Activated T-cell treated with anti-CD3 and anti-CD28 coated beads, Interleukin-2, amount 50 U/mL, for 72 hours (primary cell): ENCODE results near the gene MAGIX. TPM values are rescaled to one million over a fixed set of nuclear protein-coding genes. Genes with fewer than 3 reads are reported as not detected.

Experiments
- ATAC-seq, 2 donors: fragments of 150-1000 bp; cut with Tn5 transposase; replicated peaks in 1 of 2; 2 replicates each; pipeline ENCODE4 v1.10.0; 2021; ENCODE audit warnings: moderate library complexity in 2 of 2, mild to moderate bottlenecking in 1 of 2
- DNase-seq, 2 donors: peaks; one replicate each; pipeline ENCODE4 v3.0.0; 2021 to 2022; ENCODE audit warnings: mixed read lengths in 1 of 2
- H3K27ac Mint-ChIP-seq: one replicate; pipeline ENCODE4 v1.8.0; 2022; ENCODE audit warnings: mild to moderate bottlenecking, moderate library complexity, mixed read lengths
- H3K27me3 Mint-ChIP-seq: one replicate; pipeline ENCODE4 v1.8.0; 2022; ENCODE audit warnings: low read depth, mixed read lengths
- H3K36me3 Mint-ChIP-seq, 2 donors: one replicate each; pipeline ENCODE4 v1.8.0; 2022; ENCODE audit warnings: mixed read lengths in 2 of 2, mild to moderate bottlenecking in 1 of 2; ENCODE audit not compliant: insufficient read depth in 2 of 2
- H3K4me1 Mint-ChIP-seq: one replicate; pipeline ENCODE4 v1.8.0; 2022; ENCODE audit warnings: low read depth, mixed read lengths
- H3K4me3 Mint-ChIP-seq, 2 donors: one replicate each; pipeline ENCODE4 v1.8.0; 2022; ENCODE audit warnings: mild to moderate bottlenecking in 2 of 2, mixed read lengths in 2 of 2, moderate library complexity in 2 of 2
- H3K9me3 Mint-ChIP-seq, 2 donors: one replicate each; pipeline ENCODE4 v1.8.0; 2022; ENCODE audit warnings: mixed read lengths in 2 of 2
- total RNA-seq, 2 donors: library from RNA; stranded (reverse); gene quantifications; one replicate each; pipeline ENCODE4 v1.2.3, GENCODE V29; 2022

The MAGIX gene
- total RNA-seq, 2 donors from 2014 or later, result 0.84 to 0.93 TPM

- Mint-ChIP-seq H3K36me3 (peaks cover 17% of the 10 kb centered on the region in 2 donors), H3K27ac (peak overlapping the region; percentile 36), H3K4me1 (peaks cover 23% of the 10 kb centered on the region), H3K4me3 (no peak overlapping the region), H3K27me3 (no peaks in the 10 kb centered on the region), H3K9me3 (no peaks in the 10 kb centered on the region)
- DNase-seq, result no peak
- ATAC-seq, result peak; percentile 43 to 54
Observed at GRCh38 chrX:49177338-49177833, 14.8 kb downstream of the MAGIX start.

- Mint-ChIP-seq H3K9me3 (no peaks in the 10 kb centered on the region), H3K27me3 (no peaks in the 10 kb centered on the region), H3K27ac (no peak overlapping the region), H3K4me3 (no peak overlapping the region), H3K4me1 (peaks cover 17% of the 10 kb centered on the region), H3K36me3 (peaks cover 15 to 17% of the 10 kb centered on the region in 2 donors)
- peak; percentile 8 to 14 for ATAC-seq
- DNase-seq, result no peak
Observed at GRCh38 chrX:49177873-49178480, 15.4 kb downstream of the MAGIX start.

GRCh38 chrX:49178537-49178936 is 16.0 kb downstream of the MAGIX start:
- no peaks in the 10 kb centered on the region for H3K9me3 Mint-ChIP-seq
- DNase-seq (no peak), ATAC-seq (no peak)
- H3K27me3 Mint-ChIP-seq, result no peaks in the 10 kb centered on the region
- no peak overlapping the region for H3K27ac Mint-ChIP-seq
- peaks cover 12 to 14% of the 10 kb centered on the region in 2 donors for H3K36me3 Mint-ChIP-seq
- peaks cover 12% of the 10 kb centered on the region for H3K4me1 Mint-ChIP-seq
- no peak overlapping the region for H3K4me3 Mint-ChIP-seq

GRCh38 chrX:49179358-49179757 is 16.8 kb downstream of the MAGIX start:
- Mint-ChIP-seq H3K9me3 (no peaks in the 10 kb centered on the region), H3K27ac (peak overlapping the region; percentile 16), H3K4me1 (peaks cover 12% of the 10 kb centered on the region), H3K36me3 (peaks cover 12 to 14% of the 10 kb centered on the region in 2 donors), H3K4me3 (no peak overlapping the region), H3K27me3 (no peaks in the 10 kb centered on the region)
- DNase-seq (no peak), ATAC-seq (no peak)

GRCh38 chrX:49183701-49184281 is 21.2 kb downstream of the MAGIX start:
- Mint-ChIP-seq H3K4me1 (peaks cover 5% of the 10 kb centered on the region), H3K36me3 (peaks cover 4 to 10% of the 10 kb centered on the region in 2 donors), H3K27me3 (no peaks in the 10 kb centered on the region), H3K27ac (no peak overlapping the region), H3K9me3 (no peaks in the 10 kb centered on the region), H3K4me3 (peak overlapping the region; percentile 81 to 88)
- no peak for DNase-seq
- no peak for ATAC-seq

- Mint-ChIP-seq H3K4me3 (peak overlapping the region; percentile 81 to 88), H3K27ac (peak overlapping the region; percentile 43)
- ATAC-seq, result peak; percentile 51 to 52
Observed at GRCh38 chrX:49184294-49185281, 22.0 kb downstream of the MAGIX start.

GRCh38 chrX:49186125-49187027 is 23.8 kb downstream of the MAGIX start, which contains the start of gene PRICKLE3:
Gene PRICKLE3 (minus strand): TSS chrX:49186373. CDS start chrX:49186297, 76 bp downstream.
- H3K4me1 Mint-ChIP-seq, result peaks cover 23% of the 10 kb centered on the region
- ATAC-seq (peak; percentile 39 to 41), DNase-seq (peak; percentile 85 to 87)
- H3K36me3 Mint-ChIP-seq, result peaks cover 5 to 10% of the 10 kb centered on the region in 2 donors
- H3K27ac Mint-ChIP-seq, result peak within 1 kb of the TSS; percentile 77
- H3K27me3 Mint-ChIP-seq, result peaks cover 9% of the 10 kb centered on the region
- no peaks in the 10 kb centered on the region for H3K9me3 Mint-ChIP-seq
- H3K4me3 Mint-ChIP-seq, result peak within 1 kb of the TSS; percentile 81 to 88

More at GRCh38 chrX:49184294-49185281, 22.0 kb downstream of the MAGIX start:
- Mint-ChIP-seq H3K36me3 (peaks cover 4 to 7% of the 10 kb centered on the region in 2 donors), H3K9me3 (no peaks in the 10 kb centered on the region), H3K4me1 (peaks cover 9% of the 10 kb centered on the region), H3K27me3 (no peaks in the 10 kb centered on the region)
- peak; percentile 29 to 48 for DNase-seq

- Mint-ChIP-seq H3K27ac (no peak overlapping the region), H3K4me1 (peaks cover 23% of the 10 kb centered on the region), H3K9me3 (no peaks in the 10 kb centered on the region), H3K4me3 (no peak overlapping the region), H3K27me3 (peaks cover 9% of the 10 kb centered on the region), H3K36me3 (peaks cover 5 to 10% of the 10 kb centered on the region in 2 donors)
- ATAC-seq (no peak), DNase-seq (no peak)
Observed at GRCh38 chrX:49187028-49187394, 24.5 kb downstream of the MAGIX start.

GRCh38 chrX:49187526-49187925 is 25.0 kb downstream of the MAGIX start:
- Mint-ChIP-seq H3K27me3 (peaks cover 9% of the 10 kb centered on the region), H3K4me1 (peaks cover 26% of the 10 kb centered on the region), H3K9me3 (no peaks in the 10 kb centered on the region), H3K36me3 (peaks cover 2 to 6% of the 10 kb centered on the region in 2 donors), H3K4me3 (no peak overlapping the region), H3K27ac (no peak overlapping the region)
- ATAC-seq (no peak), DNase-seq (no peak)

- Mint-ChIP-seq H3K27ac (no peak overlapping the region), H3K36me3 (peaks cover 2 to 6% of the 10 kb centered on the region in 2 donors), H3K9me3 (no peaks in the 10 kb centered on the region), H3K27me3 (peaks cover 9% of the 10 kb centered on the region), H3K4me3 (no peak overlapping the region), H3K4me1 (peaks cover 36% of the 10 kb centered on the region)
- ATAC-seq (no peak), DNase-seq (no peak)
Observed at GRCh38 chrX:49188468-49189076, 26.0 kb downstream of the MAGIX start.

- ATAC-seq (no peak), DNase-seq (no peak)
- peaks cover 9% of the 10 kb centered on the region for H3K27me3 Mint-ChIP-seq
- H3K4me3 Mint-ChIP-seq, result peak overlapping the region; percentile 90 to 98
- no peaks in the 10 kb centered on the region for H3K9me3 Mint-ChIP-seq
- H3K27ac Mint-ChIP-seq, result peak overlapping the region; percentile 94
- peaks cover 43% of the 10 kb centered on the region for H3K4me1 Mint-ChIP-seq
- H3K36me3 Mint-ChIP-seq, result peaks cover 2 to 6% of the 10 kb centered on the region in 2 donors
Observed at GRCh38 chrX:49189606-49190005, 27.0 kb downstream of the MAGIX start.
